HG02759 (cell line): ENCODE measurements around the gene RASGRF1.

Source experiments
- ATAC-seq: cut with Tn5 transposase; IDR thresholded peaks from one replicate; pipeline ENCODE4 v1.9.1; 2021; ENCODE audit warnings: mild to moderate bottlenecking, moderate library complexity; ENCODE audit not compliant: unreplicated experiment

Gene RASGRF1

DNA sequence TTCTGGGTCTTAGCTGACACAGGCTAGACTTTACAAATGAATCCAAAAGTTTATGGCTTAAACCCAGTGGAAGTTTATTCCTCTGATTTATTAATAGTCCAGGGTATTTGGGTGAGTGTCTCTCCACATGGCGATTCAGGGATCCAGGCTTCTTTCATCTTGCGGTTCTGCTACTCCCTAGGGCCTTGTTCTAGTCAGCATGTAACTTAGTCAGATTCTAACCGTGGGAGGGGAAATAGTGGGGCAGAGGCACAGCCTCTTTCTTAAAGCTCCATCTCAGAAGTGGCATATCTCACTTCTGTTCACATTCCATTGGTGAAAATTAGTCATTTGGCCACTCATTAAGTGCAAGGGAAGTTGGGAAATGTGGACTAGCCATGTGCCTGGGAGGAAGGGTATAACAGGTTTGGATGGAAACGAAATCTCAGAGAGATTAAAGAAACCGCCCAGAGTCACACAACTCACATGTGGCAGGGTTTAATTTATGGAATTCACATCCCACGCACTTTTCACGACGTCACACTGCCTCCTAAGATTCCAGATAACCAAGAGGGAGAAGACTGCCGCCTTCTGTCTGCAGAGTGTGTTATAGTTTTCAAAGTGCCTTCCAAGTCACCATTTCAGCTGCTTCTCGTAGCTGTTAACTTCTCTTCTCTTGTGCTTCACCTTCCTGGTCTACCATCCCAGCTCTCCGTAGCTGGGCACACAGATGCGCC, 11.4 kb upstream of the RASGRF1 start:
- no peak for ATAC-seq

DNA sequence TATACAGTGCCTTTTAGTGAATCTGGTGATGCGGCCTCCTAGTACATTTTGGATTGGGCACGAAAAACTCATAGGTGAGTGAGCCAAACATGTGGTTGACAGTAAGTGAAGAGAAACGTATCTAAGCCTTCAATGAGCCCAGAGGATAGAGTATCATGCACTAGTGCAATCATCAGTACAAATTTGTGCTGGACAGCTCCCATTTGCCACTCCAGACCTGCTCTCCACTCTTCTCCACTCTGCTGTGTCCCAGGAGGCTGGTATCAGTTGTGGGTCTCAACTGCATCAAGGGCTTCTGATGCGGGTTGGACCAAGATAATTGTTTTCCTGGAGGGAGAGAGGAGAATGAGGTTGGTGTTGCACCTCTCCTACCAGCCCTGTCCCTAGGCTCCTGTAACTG, 9.1 kb upstream of the RASGRF1 start:
- ATAC-seq = no peak

DNA sequence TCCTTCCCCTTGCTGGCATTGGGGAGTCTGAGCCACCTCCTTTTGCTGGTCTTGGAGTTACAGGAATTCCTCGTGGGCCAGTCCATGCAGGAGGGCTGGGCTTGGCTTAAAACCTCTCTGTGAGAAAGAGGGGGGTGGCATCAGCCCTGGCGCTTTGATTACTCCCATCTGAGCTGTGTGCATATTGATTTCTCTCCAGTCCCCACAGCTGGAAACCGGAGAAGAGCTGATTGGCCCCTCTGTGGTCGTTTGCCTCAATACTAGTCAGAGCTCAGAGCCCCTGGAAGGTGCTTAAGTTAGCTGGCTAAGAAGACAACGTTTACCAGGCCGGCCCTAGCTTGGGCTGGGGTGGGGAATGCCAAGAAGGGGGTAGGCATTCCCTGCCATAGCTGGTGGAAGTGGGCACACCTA, 4.0 kb upstream of the RASGRF1 start:
- no peak for ATAC-seq

DNA sequence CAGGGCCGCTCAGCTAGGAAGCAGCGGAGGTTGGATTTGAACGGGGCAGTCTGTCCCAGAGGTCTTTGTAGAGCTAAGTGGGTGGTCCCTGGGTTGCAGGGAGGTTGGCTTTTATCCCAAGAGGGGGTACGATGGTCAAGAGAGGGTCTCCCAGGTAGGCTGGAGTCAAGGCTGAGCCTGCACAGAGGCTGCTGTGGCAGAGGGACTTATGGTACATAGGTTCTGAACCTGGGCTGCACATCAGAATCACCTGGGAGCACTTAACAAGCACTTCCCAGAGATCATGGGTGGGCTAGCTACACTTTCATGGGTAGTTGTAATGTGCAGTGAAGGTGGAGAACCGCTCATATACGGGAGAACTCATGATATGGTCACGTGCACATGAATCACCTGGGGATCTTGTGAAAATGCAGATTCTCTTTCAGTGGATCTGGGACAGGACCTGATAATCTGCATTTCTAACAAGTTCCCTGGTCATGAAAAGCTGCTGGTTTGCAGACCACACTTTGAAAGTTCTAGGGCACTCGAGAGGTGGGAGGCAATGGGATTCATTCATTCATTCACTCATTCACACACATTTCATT, 2.9 kb upstream of the RASGRF1 start:
- ATAC-seq = no peak

DNA sequence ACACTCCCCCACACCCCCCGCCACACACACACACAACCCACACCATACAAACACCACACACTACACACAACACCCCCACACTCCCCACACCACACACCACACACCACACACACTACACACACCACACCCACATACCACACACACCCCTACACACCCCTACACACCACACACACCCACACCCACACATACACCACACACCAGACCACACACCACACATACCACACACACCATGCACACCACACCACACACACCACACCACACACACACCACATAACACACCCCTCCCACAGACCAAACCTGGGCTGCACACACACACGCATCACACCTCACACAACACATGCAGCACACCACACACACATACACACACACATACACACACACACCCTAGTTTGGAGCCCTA, 1.8 kb upstream of the RASGRF1 start:
- ATAC-seq = no peak

DNA sequence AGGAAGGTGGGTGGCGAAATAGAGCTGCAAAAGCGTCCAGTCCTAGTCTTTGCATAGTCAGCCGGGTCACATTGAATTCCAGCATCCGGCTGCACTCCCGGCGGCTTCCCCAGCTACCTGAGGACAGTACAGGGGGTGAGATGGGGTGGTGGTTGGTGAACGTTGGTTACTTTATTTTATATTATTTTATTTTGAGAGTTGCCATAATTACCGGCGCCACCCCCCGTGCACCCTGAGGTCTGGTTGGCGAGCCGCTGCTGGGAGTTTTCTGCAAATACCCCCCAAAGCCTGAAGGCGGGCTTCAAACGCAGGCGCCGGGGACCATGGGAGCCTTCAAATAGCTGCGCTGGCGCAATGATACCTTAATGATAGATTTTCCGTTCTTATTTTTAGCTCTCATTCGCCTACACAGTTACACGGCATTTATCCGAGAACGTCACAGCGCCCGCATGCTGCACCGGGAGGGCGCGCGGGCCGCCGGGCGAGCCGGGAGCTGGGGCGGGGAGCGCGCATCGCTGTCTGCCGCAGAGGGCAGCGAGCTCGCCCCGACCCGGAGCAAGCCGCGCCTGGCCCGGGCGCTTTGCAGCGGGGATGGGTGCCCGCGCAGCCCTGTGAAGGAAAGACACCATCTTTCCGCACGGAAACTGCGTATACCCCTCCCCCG, 756 bp upstream of the RASGRF1 start:
- no peak for ATAC-seq

DNA sequence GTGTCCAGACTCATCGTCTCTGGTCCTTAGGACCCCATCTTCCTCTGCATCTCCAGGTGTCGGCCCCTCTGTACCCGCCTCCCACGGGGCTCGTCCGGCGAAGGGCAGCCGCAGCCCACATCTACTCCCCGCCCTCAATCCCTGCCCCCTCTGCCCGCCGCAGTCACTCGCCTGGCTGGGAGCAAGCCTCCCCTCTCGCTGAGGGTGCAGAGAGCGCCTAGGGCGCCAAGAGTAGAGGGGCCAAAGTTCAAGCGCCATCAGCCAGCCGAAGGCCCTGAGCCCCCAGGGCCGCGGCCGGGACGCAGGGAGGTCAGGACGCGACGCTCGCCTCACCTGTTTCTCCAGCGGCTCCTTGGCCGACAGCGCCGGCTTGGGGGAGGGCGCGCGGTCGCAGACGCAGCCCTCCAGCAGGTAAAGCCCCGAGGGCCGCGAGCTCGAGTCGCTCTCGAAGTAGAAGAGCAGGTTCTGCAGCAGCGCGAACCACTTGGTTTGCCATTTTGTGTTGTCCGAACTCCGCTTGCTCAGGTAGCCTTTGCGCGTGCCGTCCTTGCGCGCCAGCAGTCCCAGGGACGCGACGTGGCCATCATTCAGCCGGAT, 592 bp downstream of the RASGRF1 start:
- no peak for ATAC-seq

DNA sequence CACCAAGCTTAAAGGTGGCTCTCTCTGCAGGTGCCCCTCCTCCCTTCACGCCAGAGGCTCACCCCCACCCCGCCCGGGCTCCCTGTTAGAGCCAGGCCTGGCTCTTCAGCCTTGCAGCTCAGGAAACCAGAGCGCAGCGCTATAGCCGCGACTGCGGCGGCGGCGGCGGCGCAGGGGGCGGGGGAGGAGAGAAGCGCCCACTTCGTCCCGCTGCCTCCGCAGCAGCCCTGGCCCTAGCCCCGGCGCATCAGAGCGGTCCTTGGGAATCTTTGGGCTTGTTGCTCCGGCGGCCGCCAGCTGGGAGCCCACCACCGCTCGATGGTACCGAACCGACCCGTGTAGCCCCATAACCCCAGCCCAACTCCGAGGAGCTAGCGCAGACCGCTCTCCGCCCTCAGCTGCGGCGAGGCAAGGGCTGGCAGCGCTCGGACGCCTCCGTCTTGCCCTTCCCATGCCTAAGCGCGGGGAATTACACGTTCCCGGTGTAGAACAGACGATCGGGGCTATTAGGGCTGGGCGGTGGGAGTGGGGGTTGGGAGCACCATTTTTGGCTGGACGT, 1.2 kb downstream of the RASGRF1 start:
- no peak for ATAC-seq

DNA sequence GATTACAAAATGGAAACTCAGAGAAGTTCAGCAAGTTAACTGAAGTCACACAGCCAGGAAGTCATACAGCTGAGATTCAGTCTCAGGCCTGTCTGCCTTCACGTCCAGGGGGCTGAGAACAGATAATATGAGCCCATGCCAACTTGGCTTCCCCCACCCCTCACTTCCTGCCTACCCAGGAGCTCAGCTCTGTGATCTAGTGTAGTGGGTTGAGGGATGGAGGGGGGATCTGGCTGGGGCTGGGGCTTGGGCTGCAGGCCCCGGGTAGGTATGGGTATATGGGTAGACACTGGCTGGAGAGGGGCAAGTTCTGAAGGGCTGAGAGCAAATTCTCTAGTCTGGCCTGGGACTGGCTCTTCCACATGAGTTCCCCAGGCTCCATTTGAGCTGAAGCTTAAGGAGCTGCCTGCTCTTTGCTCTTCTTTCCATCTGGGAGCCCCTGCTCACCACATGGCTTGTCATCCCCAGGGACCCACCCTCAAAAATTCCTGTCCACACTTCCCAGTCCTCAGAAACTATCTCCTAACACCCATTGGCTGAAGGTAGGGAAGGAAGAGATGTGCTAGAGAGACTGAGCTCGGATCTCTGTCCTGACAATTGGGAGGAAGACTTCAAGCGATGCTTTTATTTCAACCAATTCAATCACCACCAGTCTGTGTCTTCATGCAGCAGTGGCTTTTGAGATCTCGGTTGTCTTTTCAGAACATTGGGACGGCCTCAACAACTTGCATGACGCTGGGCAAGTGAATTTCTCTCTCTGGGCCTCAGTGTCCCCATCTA, 2.0 kb downstream of the RASGRF1 start:
- ATAC-seq = no peak

DNA sequence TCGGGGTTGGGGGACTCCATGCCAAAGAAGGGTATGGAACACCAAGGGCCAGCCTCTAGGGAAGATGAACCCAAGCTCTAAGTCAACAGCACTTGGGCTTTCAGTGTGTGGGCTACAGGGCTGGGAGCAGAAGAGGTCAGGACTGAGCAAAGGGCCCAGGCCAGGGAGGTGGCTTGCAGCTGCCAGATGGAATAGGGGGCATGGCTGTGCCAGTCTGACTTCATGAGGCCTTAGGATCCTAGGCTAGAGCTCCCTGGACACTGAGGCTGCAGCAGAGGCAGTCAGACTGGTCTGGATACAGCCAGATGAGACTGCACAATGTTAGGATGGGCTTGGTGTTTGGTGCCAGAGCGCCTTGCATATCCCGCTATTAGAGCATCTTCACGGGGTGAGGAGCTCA, 3.8 kb downstream of the RASGRF1 start:
- no peak for ATAC-seq

DNA sequence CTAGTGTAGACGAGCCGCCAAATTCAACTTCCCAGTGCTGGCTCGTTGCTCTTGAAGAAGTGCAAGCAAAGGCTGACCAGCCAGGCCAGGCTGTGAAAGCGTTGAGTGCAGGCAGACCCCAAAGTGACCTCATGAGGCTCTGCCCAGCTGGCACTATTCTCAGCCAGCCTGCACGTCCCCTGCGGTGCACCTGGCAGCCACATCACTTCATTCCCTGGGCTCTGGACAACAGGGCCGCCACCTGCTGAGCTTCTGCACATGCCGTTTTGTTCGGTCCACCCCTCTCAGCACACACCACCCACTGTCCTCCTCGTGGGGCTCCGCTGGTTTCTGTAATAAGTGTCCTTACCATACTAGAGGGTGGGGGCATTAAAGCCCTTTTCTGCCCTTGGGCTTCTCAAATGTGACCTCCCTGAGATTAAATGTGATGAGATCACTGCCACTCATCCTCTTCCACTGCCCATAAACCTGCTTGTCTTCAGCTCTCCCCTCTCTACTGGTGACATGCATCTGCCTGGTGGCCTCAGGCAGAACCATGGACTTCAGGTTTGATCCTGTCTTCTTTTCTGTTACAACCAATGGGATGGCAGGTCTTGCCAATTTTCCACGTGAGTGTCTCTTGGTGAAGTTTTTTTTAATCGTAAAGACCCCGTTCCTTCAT, 6.1 kb downstream of the RASGRF1 start:
- no peak for ATAC-seq

DNA sequence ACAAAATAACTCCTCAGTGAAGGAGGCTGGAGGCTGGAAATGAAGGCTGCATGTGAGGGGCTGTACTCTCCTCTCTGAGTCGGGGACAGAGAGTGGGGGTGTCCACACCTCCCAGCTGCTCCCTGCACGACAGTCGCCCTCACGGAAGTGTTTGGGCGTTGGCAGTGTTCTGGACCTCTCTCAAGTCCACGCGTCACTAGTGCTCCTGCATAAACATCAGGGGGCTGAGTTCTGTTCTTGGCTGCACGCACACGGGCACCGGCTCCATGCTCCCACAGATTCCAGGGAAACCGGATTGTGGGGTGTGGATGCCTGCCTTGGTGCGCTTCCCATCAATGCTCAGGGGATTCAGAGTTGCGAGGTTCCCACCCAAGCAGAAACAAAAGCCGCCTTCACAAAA, 7.4 kb downstream of the RASGRF1 start:
- no peak for ATAC-seq

DNA sequence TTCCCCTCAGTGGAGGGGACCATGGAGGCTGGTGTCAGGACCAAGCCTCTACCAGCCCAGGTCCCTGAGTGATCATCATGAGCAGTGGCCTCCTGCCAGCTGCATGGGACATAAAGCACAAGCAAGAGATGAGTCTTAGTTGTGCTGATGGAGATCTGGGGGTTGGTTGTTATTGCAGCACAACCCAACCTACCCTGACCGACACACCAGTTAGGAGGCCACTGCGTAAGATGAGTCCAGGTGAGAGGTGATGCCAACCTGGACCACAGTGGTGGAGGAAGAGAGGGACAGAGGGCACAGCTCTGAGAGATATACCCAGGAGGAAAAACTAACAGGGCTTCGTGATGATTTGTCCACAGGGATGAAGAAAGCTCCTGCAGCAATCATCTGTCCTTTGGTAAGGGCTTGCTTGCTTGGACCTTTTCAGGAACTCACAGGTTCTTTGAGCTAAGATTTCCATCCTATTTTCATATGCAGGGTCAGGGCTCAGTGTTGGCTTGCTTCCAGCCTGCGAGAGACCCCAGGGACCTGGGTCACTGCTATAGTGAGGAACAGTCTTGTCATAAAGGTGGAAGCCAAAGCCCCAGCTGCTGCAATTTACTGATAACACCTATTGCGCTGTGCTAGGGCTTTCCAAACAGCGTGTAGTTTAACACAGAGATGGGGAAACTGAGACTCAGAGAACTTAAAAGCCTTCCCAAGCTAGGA, 8.1 kb downstream of the RASGRF1 start:
- ATAC-seq = no peak

DNA sequence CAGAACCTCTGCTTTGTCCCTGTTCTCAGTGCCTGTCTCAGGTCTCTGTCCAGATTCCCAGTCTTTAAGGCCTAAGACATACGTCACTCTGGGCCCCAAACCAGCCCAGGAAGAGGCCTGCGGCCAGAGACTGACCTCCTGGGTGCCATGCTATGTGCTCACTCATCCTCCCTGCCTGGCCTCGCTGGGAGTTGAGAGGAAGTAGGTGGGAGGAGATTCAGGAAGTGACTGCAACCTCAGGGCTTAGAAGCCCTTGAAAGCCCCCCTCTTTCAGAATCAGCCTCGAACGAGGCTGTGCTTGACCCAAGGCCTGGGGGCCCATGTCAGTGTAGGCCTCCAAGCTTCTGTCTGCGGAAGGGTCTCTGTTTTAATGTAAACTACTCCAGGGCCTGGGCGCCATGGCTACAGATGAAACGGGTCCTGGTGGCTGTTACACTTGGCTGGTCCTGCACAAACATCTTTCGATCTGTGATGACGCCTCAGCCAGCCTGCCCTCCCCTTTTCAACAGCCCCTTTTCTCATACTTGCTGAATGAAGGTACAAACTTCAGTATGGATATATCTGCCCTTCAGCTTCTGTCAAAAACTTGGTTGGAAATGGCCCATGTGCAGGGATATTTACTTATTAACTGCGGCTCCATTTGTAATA, 11.7 kb downstream of the RASGRF1 start:
- no peak for ATAC-seq

DNA sequence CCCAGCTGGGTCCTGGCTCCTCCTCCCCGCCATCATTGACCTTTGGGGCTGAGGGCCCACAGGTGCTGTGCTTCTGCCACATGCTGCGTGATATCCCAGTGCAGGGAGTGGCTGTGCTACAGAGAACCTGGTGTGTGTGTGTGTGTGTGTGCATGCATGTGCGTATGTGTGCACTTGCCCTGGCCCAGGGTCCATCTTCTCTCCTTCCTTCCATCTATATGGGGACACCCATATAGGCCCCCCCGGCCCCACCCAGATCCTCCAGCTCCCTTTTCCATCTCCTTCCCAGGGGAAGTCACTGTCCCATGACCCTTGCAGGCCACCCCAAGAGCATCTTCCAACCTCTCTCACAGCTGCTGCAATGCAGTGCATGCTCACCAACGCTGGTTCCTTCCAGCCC, 12.6 kb downstream of the RASGRF1 start:
- no peak for ATAC-seq

DNA sequence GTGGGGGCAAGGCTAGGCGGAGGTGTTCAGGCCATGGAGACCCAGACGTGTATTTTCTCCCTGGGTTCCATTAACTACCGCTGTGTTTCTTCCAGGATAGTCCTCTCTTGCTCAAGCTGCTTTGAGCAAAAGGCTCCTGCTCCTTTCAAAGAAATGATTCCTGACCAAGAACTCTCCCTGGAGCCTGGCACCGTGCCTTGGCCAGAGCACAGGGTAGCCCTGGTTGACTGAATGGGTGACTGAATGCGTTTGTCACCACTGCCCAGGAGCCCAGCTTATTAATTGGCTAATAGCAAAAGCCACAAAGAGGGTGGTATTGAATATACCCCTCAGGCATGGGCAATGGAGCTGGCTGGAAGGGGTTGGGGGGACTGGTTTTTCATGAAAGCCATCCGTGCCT, 13.9 kb downstream of the RASGRF1 start:
- ATAC-seq = no peak

DNA sequence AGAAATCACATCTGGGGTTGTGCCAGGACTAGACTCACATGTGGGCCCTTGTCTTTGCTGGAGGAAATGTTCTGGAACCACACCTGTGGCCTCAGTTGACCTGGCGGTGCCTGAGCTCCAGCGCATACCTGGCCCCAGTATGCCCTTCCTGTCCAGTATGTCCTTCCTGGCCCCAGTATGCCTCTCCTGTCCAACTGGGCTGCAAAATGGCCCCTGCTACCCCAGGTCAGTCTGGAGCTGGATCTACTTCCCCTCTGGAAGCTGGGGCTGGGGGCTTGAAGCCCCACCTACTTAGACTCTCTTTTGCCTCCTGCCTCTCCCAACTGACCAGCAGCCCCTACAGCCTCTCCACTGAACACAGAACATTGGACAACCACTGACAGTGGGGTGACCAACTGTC, 15.3 kb downstream of the RASGRF1 start:
- no peak for ATAC-seq

DNA sequence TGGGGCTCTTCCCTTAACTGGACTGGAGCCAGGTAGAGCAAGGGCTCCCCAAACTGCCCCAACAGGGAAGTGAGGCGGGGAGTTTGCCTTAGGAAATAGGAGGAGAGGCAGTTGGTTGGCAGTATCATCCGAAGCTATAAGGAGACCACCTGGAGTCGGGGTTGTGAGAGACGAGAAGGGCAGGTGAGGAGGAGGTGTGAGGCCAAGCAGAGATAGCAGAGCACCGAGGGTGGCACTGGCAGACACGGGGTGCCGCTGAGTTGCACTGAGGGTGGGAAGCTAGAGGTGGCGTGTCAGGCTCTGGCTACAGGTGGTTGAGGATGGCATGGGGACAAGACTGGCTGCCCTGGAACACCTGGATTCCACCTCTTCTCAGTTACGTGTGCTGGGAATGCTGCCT, 17.2 kb downstream of the RASGRF1 start:
- no peak for ATAC-seq

DNA sequence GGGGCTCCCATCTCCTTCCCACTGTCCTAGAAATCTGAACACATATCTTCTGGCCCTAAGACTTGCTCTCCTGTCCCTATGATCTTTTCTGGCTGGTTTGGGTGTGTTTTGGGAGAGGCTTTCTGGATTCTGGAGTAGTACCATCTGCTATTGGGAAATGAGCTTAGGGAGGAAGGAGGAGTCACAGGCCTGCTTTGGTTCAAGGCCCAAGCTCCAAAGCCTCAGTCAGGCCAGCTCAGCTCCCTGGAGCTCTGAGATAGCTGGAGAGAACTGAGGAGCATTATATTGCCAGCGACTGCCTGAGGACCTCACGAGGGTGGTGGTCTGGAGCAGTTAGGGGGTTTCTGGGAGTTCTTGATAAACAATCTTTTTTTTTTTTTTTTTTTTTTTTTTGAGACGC, 18.7 kb downstream of the RASGRF1 start:
- ATAC-seq = no peak
